GM12891 (cell line): ENCODE data around the gene TRABD.

Experiments used
- DNase-seq: peaks from one replicate; pipeline ENCODE4 v3.0.0; 2011; ENCODE audit warnings: low spot score; ENCODE audit not compliant: insufficient read length
- FAIRE-seq: peaks from 2 replicates; lab custom pipeline; 2011; peaks lifted over from hg19 to GRCh38; lab: Jason Lieb, UNC
- PAX5 ChIP-seq: IDR thresholded peaks from 2 replicates; pipeline ENCODE4 v1.6.1; 2011; ENCODE audit warnings: low read length, moderate library complexity, mild to moderate bottlenecking; ENCODE audit not compliant: insufficient read depth, severe bottlenecking
- POLR2A ChIP-seq: IDR thresholded peaks from 2 replicates; pipeline ENCODE4 v1.6.1; 2011; ENCODE audit warnings: low read depth, low read length, control low read depth
- POLR2AphosphoS5 ChIP-seq: IDR thresholded peaks from 2 replicates; pipeline ENCODE4 v1.6.1; 2011; ENCODE audit warnings: low read depth, low read length, control low read depth
- POU2F2 ChIP-seq: IDR thresholded peaks from 2 replicates; pipeline ENCODE4 v1.6.1; 2011; ENCODE audit warnings: low read depth, mild to moderate bottlenecking, control low read depth, low read length, moderate library complexity
- SPI1 ChIP-seq: IDR thresholded peaks from 2 replicates; pipeline ENCODE4 v1.6.1; 2011; ENCODE audit warnings: low read depth, low read length, control low read depth
- TAF1 ChIP-seq: IDR thresholded peaks from 2 replicates; pipeline ENCODE4 v1.6.1; 2011; ENCODE audit warnings: low read depth, low read length, control low read depth

Gene TRABD

DNA sequence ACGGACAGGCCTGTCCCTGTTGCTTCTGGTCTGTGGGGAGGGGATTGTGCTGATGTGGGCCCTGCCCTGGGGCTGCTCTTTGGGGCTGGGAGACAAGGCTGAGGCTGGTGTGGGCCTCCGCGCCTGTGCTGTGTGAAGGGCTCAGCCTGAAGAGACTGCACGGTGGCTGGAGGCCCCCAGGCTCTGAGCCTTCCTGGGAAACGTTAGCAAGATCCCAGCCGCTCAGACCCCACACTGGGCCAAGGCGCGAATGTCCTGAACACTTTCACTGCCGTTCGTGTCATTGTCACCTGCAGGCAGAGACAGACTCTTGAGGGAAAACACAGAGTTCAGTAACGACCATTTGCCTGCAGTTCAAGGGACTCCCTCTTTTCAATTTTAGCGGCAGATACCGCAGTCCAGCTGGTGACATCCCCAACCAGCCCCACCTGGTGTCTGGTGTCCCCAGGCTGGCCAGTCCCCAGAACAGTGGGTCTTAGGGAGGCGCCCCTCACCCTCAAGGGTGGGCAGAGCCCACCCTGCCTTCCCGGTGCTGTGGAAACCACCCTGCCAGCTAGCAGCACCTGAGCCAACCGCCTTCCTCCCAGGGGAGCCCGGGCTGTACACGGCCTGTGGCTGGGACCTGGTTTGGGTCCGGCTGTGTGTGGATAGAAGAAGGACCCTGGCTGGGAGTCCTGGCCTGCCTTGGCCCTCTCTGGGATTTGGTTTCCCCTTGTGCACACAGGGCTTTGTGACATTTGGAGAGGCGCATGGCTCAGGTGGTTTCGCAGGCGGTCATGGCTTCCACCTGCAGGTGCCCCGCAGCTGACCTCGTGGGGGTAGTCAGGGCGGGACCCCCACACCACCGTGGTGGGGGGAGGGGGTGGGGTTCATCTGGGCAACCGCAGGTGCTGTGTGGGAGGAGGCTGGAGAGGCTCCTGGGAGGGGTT, 9.5 kb upstream of the TRABD start:
- TF ChIP-seq POLR2A (no peak), TAF1 (no peak), POU2F2 (no peak), SPI1 (no peak), PAX5 (no peak), POLR2AphosphoS5 (no peak)
- DNase-seq (no peak), FAIRE-seq (no peak)

DNA sequence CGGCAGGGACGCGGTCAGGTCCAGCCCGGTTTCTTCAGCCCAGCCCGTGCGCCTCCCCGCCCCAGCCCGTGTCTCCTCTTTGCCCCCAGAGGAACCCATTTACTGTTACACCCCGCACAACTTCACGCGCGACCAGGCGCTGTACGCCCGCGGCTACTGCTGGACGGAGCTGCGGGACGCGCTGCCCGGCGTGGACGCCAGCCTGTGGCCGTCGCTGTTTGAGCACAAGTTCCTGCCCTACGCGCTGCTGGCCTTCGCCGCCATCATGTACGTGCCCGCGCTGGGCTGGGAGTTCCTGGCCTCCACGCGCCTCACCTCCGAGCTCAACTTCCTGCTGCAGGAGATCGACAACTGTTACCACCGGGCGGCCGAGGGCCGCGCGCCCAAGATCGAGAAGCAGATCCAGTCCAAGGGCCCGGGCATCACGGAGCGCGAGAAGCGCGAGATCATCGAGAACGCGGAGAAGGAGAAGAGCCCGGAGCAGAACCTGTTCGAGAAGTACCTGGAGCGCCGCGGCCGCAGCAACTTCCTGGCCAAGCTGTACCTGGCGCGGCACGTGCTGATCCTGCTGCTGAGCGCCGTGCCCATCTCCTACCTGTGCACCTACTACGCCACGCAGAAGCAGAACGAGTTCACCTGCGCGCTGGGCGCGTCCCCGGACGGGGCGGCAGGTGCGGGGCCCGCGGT, 8.7 kb upstream of the TRABD start:
- TF ChIP-seq POU2F2 (no peak), POLR2AphosphoS5 (no peak), POLR2A (no peak), TAF1 (no peak), PAX5 (no peak), SPI1 (no peak)
- no peak for FAIRE-seq
- no peak for DNase-seq

DNA sequence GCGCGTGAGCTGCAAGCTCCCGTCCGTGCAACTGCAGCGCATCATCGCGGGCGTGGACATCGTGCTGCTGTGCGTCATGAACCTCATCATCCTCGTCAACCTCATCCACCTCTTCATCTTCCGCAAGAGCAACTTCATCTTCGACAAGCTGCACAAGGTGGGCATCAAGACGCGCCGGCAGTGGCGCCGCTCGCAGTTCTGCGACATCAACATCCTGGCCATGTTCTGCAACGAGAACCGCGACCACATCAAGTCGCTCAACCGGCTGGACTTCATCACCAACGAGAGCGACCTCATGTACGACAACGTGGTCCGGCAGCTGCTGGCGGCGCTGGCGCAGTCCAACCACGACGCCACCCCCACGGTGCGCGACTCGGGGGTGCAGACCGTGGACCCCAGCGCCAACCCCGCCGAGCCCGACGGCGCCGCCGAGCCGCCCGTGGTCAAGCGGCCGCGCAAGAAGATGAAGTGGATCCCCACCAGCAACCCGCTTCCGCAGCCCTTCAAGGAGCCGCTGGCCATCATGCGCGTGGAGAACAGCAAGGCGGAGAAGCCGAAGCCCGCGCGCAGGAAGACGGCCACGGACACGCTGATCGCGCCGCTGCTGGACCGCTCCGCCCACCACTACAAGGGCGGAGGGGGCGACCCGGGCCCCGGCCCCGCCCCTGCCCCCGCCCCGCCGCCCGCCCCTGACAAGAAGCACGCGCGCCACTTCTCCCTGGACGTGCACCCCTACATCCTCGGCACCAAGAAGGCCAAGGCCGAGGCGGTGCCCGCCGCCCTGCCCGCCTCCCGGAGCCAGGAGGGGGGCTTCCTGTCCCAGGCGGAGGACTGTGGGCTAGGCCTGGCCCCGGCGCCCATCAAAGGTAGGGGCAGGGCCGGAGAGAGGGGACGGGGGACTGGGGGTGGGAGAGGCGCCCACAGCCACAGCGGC, 7.9 kb upstream of the TRABD start:
- TF ChIP-seq PAX5 (no peak), POU2F2 (no peak), SPI1 (no peak), POLR2AphosphoS5 (no peak), TAF1 (no peak), POLR2A (no peak)
- DNase-seq (no peak), FAIRE-seq (no peak)

DNA sequence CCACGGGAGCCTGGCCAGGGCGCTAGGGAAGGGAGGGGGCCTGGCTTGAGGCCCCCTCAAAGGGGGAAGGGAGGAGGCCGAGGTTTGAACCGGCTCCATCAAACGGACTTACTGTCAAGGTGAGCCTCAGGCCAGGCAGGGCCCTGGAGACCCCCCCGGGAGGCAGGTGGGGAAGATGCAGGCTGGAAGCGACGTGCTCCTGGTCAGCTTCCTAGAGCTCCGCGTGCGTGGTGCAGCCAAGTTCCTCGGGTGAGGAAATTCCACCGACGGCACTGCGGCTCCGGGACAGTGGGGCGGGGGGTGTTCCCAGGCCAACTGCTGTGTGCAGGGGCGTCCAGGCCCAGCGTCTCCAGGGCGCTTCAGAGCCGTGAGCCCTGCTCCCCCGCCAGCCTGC, 7.2 kb upstream of the TRABD start:
- FAIRE-seq = no peak
- TF ChIP-seq POU2F2 = no peak
- no peak for TF ChIP-seq TAF1
- no peak for TF ChIP-seq SPI1
- no peak for TF ChIP-seq POLR2A
- TF ChIP-seq PAX5 = no peak
- no peak for TF ChIP-seq POLR2AphosphoS5

DNA sequence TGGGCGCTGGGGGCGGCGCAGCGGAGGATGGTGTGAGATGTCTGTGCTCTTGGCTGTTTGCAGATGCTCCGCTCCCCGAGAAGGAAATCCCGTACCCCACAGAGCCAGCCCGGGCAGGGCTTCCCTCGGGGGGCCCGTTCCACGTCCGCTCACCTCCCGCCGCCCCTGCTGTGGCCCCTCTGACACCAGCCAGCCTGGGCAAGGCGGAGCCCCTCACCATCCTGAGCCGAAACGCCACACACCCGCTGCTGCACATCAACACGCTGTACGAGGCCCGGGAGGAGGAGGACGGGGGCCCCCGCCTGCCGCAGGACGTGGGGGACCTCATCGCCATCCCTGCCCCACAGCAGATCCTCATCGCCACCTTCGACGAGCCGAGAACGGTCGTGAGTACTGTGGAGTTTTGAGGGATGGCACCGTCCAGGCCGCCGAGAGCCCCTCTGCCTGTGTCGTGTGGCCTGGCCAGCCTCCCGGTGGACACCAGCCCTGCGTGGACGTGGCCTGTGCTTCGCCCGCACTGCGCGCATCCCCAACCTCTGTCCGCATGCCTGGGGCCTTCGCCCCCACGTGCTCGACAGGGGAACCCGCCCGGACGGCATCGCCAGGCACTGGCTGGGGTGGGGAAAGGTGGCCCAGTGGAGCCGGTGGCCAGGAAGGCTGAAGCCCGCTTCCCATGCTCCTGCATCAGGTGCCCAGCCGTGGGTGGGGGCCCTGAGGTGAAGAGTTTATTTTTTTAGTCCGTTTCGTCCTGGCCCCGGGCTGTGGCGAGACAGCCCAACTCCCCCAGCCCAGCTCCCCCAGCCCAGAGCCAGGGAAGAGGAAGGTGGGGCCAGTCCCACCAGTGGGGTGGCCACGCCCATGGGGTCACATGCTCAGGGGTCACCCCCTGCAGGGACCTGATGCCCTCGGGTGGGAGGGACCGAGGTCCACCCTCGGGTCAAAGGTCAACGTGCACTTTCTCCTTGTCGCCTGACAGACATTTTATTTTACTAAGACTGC, 6.5 kb upstream of the TRABD start:
- no peak for FAIRE-seq

More for the DNA sequence above, 7.2 kb upstream of the TRABD start:
- DNase-seq = no peak

DNA sequence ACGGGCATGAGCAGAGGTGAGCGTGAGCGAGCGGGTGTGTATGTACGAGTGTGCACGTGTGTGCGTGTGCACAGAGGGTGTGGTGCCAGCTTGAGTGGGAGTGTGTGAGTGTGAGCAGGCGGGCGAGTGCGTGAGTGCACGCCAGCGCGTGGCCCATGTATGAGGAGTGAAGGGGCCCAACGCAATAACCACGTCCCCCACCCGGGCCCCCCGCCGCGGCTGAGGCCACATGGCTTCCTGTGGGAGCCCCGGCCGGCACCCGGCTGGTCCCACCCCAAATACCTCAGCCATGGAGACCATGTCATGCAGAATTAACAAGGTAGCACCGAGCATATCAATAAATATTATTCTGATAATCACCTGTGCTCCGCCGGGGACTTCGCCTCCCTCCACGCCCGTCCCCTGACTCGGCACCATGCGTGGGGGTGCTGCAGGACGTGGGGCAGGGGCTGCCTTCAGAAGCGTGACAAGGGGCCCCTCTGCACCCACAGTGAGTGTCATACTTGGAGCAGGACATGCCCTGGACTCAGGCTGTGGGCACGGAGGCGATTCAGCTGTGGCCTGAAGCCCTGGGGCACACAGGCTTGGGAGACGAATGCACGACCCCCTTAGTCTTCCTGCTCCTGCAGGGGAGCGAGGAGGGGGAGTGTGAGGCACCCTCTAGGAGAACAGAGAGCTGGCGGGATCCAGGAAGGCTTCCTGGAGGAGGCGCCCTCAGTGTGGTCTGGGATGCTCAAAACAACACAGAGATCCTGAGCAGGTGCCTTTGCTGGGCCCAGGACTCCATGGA, 5.6 kb upstream of the TRABD start:
- DNase-seq (no peak), FAIRE-seq (peak; percentile 67)
- TF ChIP-seq POU2F2 = no peak
- no peak for TF ChIP-seq PAX5

More for the DNA sequence above, 6.5 kb upstream of the TRABD start:
- TF ChIP-seq PAX5 (no peak), SPI1 (no peak), POLR2A (no peak), TAF1 (no peak), POLR2AphosphoS5 (no peak), POU2F2 (no peak)
- no peak for DNase-seq

DNA sequence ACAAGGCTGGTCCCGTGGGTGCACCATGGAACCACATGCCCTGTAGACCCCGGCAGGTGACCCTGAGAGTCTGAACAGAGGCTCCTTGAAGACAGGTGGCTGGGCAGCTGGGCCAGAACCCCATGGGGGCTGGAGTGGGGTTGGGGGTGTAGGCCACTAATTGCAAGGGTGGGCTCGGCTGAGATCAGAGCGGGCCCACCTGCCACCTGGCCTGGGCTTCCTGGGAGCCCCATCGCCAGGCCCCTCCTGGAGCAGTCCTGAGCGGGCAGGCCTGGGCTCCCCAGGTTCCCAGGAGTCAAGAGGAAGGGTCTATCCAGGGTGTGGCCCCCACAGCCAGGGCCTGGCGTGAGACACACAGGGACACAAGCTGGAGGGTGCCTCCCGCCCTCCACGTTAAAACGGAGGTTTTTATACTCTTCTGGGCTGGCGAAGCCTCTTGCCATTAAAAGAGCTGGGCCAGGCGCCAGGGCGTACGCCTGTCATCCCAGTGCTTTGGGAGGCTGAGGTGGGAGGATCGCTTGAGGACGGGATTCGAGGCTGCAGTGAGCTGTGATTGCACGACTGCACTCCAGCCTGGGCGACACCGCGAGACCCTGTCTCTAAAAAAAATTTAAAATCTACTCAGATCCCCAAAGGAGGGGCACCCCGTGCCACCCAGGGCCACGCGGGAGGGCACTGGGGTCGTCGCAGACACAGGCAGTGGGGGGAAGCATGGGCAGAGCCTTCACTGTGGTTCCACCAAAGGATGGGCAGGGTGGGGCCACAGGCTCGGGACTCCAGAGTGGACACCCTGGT, 4.8 kb upstream of the TRABD start:
- TF ChIP-seq TAF1 (no peak), POLR2A (no peak), POU2F2 (no peak), SPI1 (no peak), PAX5 (no peak), POLR2AphosphoS5 (no peak)
- DNase-seq (no peak), FAIRE-seq (no peak)
